ENCODE measurements around the gene YLPM1.

- TF ChIP-seq CTCF (IDR thresholded peaks at IDR 0.05) = no peak
- TF ChIP-seq ZFX (IDR thresholded peaks at IDR 0.05; ENCODE audit: borderline replicate concordance) = no peak
These were observed 23.7 kb upstream of the YLPM1 start for GRCh38 chr14:74739293-74740030.

All from 22Rv1 (cell line).